Measurements from ENCODE around the gene GATB.

The GATB gene

GRCh38 chr4:151692443-151692782, 68.4 kb downstream of the GATB start:
- Histone ChIP-seq H3K4me1 (ENCODE audit: low read length) (no peaks in the 10 kb centered on the region), H3K9me3 (ENCODE audit: insufficient read depth, low read length) (no peaks in the 10 kb centered on the region), H3K9ac (ENCODE audit: low read length) (no peak overlapping the region), H3K36me3 (replicated peaks; ENCODE audit: low read depth, low read length) (peaks cover 5% of the 10 kb centered on the region), H3K4me2 (ENCODE audit: low read length) (no peak overlapping the region), H3K79me2 (ENCODE audit: low read length) (no peaks in the 10 kb centered on the region), H3K27ac (ENCODE audit: low read length) (no peak overlapping the region), H4K20me1 (ENCODE audit: insufficient read depth, low read length) (no peaks in the 10 kb centered on the region), H3K27me3 (ENCODE audit: low read depth, low read length) (no peaks in the 10 kb centered on the region), H2AFZ (ENCODE audit: low read depth, low read length) (no peak overlapping the region), H3K4me3 (ENCODE audit: low read length) (no peak overlapping the region)
- TF ChIP-seq EZH2phosphoT487 (IDR thresholded peaks at IDR 0.05; ENCODE audit: low read depth) (no peak), CTCF (IDR thresholded peaks at IDR 0.05; ENCODE audit: low read depth, low read length) (no peak)

GRCh38 chr4:151691639-151692442, 69.0 kb downstream of the GATB start:
- no peaks in the 10 kb centered on the region for H3K79me2 ChIP-seq (ENCODE audit: low read length)
- H3K27ac ChIP-seq (ENCODE audit: low read length): no peak overlapping the region
- TF ChIP-seq CTCF (IDR thresholded peaks at IDR 0.05; ENCODE audit: low read depth, low read length): no peak
- TF ChIP-seq EZH2phosphoT487 (IDR thresholded peaks at IDR 0.05; ENCODE audit: low read depth): no peak
- no peaks in the 10 kb centered on the region for H4K20me1 ChIP-seq (ENCODE audit: insufficient read depth, low read length)
- no peaks in the 10 kb centered on the region for H3K36me3 ChIP-seq (replicated peaks; ENCODE audit: low read depth, low read length)
- H3K27me3 ChIP-seq (ENCODE audit: low read depth, low read length): no peaks in the 10 kb centered on the region
- H3K4me1 ChIP-seq (ENCODE audit: low read length): no peaks in the 10 kb centered on the region
- no peak overlapping the region for H3K4me3 ChIP-seq (ENCODE audit: low read length)
- H3K4me2 ChIP-seq (ENCODE audit: low read length): no peak overlapping the region
- H2AFZ ChIP-seq (ENCODE audit: low read depth, low read length): no peak overlapping the region
- H3K9ac ChIP-seq (ENCODE audit: low read length): no peak overlapping the region
- H3K9me3 ChIP-seq (ENCODE audit: insufficient read depth, low read length): no peaks in the 10 kb centered on the region

- Histone ChIP-seq H3K27ac (ENCODE audit: low read length) (no peak overlapping the region), H3K79me2 (ENCODE audit: low read length) (no peaks in the 10 kb centered on the region), H3K9me3 (ENCODE audit: insufficient read depth, low read length) (no peaks in the 10 kb centered on the region), H3K9ac (ENCODE audit: low read length) (no peak overlapping the region), H3K4me1 (ENCODE audit: low read length) (no peaks in the 10 kb centered on the region), H3K27me3 (ENCODE audit: low read depth, low read length) (no peaks in the 10 kb centered on the region), H3K4me3 (ENCODE audit: low read length) (no peak overlapping the region), H4K20me1 (ENCODE audit: insufficient read depth, low read length) (no peaks in the 10 kb centered on the region), H2AFZ (ENCODE audit: low read depth, low read length) (no peak overlapping the region), H3K36me3 (replicated peaks; ENCODE audit: low read depth, low read length) (no peaks in the 10 kb centered on the region), H3K4me2 (ENCODE audit: low read length) (no peak overlapping the region)
- no peak for TF ChIP-seq EZH2phosphoT487 (IDR thresholded peaks at IDR 0.05; ENCODE audit: low read depth)
- TF ChIP-seq CTCF (IDR thresholded peaks at IDR 0.05; ENCODE audit: low read depth, low read length): no peak
Measured at GRCh38 chr4:151690876-151691275, 69.9 kb downstream of the GATB start.

GRCh38 chr4:151690164-151690870, 70.5 kb downstream of the GATB start:
- Histone ChIP-seq H3K9ac (ENCODE audit: low read length) (no peak overlapping the region), H2AFZ (ENCODE audit: low read depth, low read length) (no peak overlapping the region), H3K27ac (ENCODE audit: low read length) (no peak overlapping the region), H3K36me3 (replicated peaks; ENCODE audit: low read depth, low read length) (no peaks in the 10 kb centered on the region), H3K4me3 (ENCODE audit: low read length) (no peak overlapping the region), H3K4me1 (ENCODE audit: low read length) (no peaks in the 10 kb centered on the region), H3K9me3 (ENCODE audit: insufficient read depth, low read length) (no peaks in the 10 kb centered on the region), H3K4me2 (ENCODE audit: low read length) (no peak overlapping the region), H3K27me3 (ENCODE audit: low read depth, low read length) (no peaks in the 10 kb centered on the region), H3K79me2 (ENCODE audit: low read length) (no peaks in the 10 kb centered on the region), H4K20me1 (ENCODE audit: insufficient read depth, low read length) (no peaks in the 10 kb centered on the region)
- no peak for TF ChIP-seq EZH2phosphoT487 (IDR thresholded peaks at IDR 0.05; ENCODE audit: low read depth)
- TF ChIP-seq CTCF (IDR thresholded peaks at IDR 0.05; ENCODE audit: low read depth, low read length): no peak
